Suprapubic skin (tissue), 4 donors: ENCODE measurements around the gene COL15A1. TPM values are rescaled to one million over a fixed set of nuclear protein-coding genes. Genes with fewer than 3 reads are reported as not detected.

Source experiments
- DNase-seq, 2 donors: peaks; one replicate each; pipeline ENCODE4 v3.0.0-alpha.2; 2019; ENCODE audit warnings: low spot score in 2 of 2
- H3K27ac ChIP-seq: fragments of 200-600 bp; sonication (generic); one replicate; pipeline ENCODE4 v1.5.1; 2019
- H3K27me3 ChIP-seq: fragments of 200-600 bp; sonication (generic); one replicate; pipeline ENCODE4 v1.5.1; 2019
- H3K36me3 ChIP-seq: fragments of 200-600 bp; sonication (generic); one replicate; pipeline ENCODE4 v1.5.1; 2019
- H3K4me1 ChIP-seq: fragments of 200-600 bp; sonication (generic); one replicate; pipeline ENCODE4 v1.5.1; 2019
- H3K4me3 ChIP-seq: fragments of 200-600 bp; sonication (generic); one replicate; pipeline ENCODE4 v1.5.1; 2019; ENCODE audit warnings: mild to moderate bottlenecking
- H3K9me3 ChIP-seq: fragments of 200-600 bp; sonication (generic); one replicate; pipeline ENCODE4 v1.5.1; 2019
- CTCF ChIP-seq, 2 donors: fragments of 200-600 bp in 1 of 2; fragments of 450-650 bp in 1 of 2; sonication (generic) in 1 of 2; IDR thresholded peaks; one replicate each; pipeline ENCODE4 v1.5.1; 2016 to 2019; ENCODE audit warnings: antibody characterized with exemption in 2 of 2, mild to moderate bottlenecking in 1 of 2, moderate library complexity in 1 of 2
- EP300 ChIP-seq: sonication (generic); formaldehyde crosslinking; IDR thresholded peaks from one replicate; pipeline ENCODE4 v1.6.1; 2017; ENCODE audit warnings: antibody characterized with exemption
- POLR2A ChIP-seq, 2 donors: fragments of 450-650 bp; IDR thresholded peaks; one replicate each; pipeline ENCODE4 v1.6.1; 2017; ENCODE audit warnings: antibody characterized with exemption in 2 of 2, mild to moderate bottlenecking in 2 of 2, moderate library complexity in 2 of 2
- POLR2AphosphoS5 ChIP-seq, 3 donors: sonication (generic); formaldehyde crosslinking; IDR thresholded peaks; one replicate each; pipeline ENCODE4 v1.6.1; 2017; ENCODE audit warnings: antibody characterized with exemption in 3 of 3
- WGBS: methylation state at CpG from one replicate; pipeline ENCODE4 v1.1.5; 2018; 5-methylcytosine and 5-hydroxymethylcytosine counted together
- total RNA-seq, 4 donors: library from RNA; depleted of rRNA; stranded (reverse); fragments of >200 nt; gene quantifications; one replicate each; pipeline ENCODE4 v1.1.0, GENCODE V29; 2016

COL15A1 gene
- total RNA-seq, 4 donors from 2014 or later: 8.0 to 15.0 (median 9.3) TPM

- H3K4me3 ChIP-seq: no peak overlapping the region
- H3K9me3 ChIP-seq: no peaks in the 10 kb centered on the region
- no peaks in the 10 kb centered on the region for H3K36me3 ChIP-seq
- H3K4me1 ChIP-seq: peaks cover 21% of the 10 kb centered on the region
- no peaks in the 10 kb centered on the region for H3K27me3 ChIP-seq
- H3K27ac ChIP-seq: no peak overlapping the region
- no peak for DNase-seq
- TF ChIP-seq EP300 (no peak), POLR2AphosphoS5 (IDR thresholded peaks at IDR 0.05) (no peak), CTCF (IDR thresholded peaks at IDR 0.05) (no peak), POLR2A (IDR thresholded peaks at IDR 0.05) (no peak)
- 87% methylated on average over 2 of the region's 2 CpGs for WGBS
Observed at GRCh38 chr9:99060621-99061020, 116.9 kb downstream of the COL15A1 start.

DNA sequence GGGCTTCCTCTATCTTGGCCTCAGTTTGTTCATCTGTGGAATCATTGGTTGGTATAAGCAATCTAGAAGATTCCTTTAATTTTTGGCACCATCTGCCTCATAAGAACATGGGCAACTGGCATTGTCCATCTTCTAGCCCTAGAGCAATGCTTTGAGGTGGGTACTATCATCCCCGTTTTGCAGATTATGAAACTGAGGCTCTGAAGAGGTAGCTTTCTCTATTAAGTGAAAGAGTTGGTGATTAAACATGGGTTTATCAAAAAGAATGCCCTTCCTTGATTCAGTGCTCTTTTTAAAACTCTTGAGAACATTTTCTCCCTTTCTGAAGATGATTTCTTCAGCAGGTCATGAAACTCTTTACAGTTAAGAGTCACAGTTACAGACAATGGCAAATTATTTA lies 118.8 kb downstream of the COL15A1 start:
- 95% methylated on average over 1 of the region's 1 CpG for WGBS
- TF ChIP-seq POLR2AphosphoS5 (IDR thresholded peaks at IDR 0.05): no peak
- TF ChIP-seq POLR2A (IDR thresholded peaks at IDR 0.05): no peak
- no peak for TF ChIP-seq EP300
- TF ChIP-seq CTCF (IDR thresholded peaks at IDR 0.05): no peak
- Histone ChIP-seq H3K4me1 (peaks cover 17% of the 10 kb centered on the region), H3K27ac (no peak overlapping the region), H3K27me3 (no peaks in the 10 kb centered on the region), H3K9me3 (no peaks in the 10 kb centered on the region), H3K36me3 (no peaks in the 10 kb centered on the region), H3K4me3 (no peak overlapping the region)
- DNase-seq: no peak

DNA sequence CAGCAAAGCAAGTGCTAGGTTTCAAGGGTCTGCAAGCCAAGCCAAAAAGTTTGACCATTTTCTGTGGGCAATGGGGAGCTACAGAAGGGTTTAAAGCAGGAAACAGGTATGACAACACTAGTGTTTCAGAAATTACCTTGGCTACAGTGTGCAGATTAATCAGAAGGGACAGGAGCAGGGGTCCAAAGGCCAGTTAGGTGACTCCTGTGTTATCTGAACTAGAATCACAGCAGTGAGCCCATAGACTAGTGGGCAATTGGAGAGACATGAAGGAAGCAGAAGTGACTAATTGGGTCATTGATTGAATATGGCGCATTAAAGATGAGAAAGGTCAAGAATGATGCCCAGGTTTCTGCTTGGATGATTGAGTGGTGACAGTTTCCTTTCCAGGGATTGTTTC lies 119.8 kb downstream of the COL15A1 start:
- H3K9me3 ChIP-seq: no peaks in the 10 kb centered on the region
- peaks cover 12% of the 10 kb centered on the region for H3K4me1 ChIP-seq
- 100% methylated on average over 1 of the region's 1 CpG for WGBS
- no peak overlapping the region for H3K4me3 ChIP-seq
- H3K27me3 ChIP-seq: no peaks in the 10 kb centered on the region
- no peaks in the 10 kb centered on the region for H3K36me3 ChIP-seq
- no peak overlapping the region for H3K27ac ChIP-seq
- DNase-seq: no peak
- TF ChIP-seq POLR2AphosphoS5 (IDR thresholded peaks at IDR 0.05) (no peak), CTCF (IDR thresholded peaks at IDR 0.05) (no peak), EP300 (no peak), POLR2A (IDR thresholded peaks at IDR 0.05) (no peak)

DNA sequence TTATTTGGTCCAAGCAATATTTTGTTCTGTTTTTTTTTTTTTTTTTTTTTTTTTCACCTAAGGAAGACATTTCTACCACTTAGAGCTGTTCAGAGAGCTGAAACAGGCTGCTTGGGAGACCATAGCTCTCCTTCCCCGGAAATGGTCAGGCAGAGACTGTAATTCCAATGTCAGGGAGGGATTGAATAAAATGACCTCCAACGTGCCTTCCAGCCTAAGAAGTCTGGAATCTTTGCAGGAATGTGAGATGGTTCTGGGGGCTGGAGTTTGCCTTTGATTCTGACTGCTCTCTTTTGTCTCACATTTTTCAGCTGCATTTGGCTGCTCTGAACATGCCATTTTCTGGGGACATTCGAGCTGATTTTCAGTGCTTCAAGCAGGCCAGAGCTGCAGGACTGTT lies 122.9 kb downstream of the COL15A1 start:
- Histone ChIP-seq H3K36me3 (no peaks in the 10 kb centered on the region), H3K4me1 (peaks cover 2% of the 10 kb centered on the region), H3K27ac (no peak overlapping the region), H3K4me3 (no peak overlapping the region), H3K9me3 (no peaks in the 10 kb centered on the region), H3K27me3 (no peaks in the 10 kb centered on the region)
- no peak for TF ChIP-seq POLR2AphosphoS5 (IDR thresholded peaks at IDR 0.05)
- TF ChIP-seq POLR2A (IDR thresholded peaks at IDR 0.05): no peak
- TF ChIP-seq EP300: no peak
- TF ChIP-seq CTCF (IDR thresholded peaks at IDR 0.05): no peak
- DNase-seq: no peak
- WGBS: 76% methylated on average over 3 of the region's 3 CpGs

- TF ChIP-seq CTCF (IDR thresholded peaks at IDR 0.05) (no peak), EP300 (no peak), POLR2A (IDR thresholded peaks at IDR 0.05) (no peak), POLR2AphosphoS5 (IDR thresholded peaks at IDR 0.05) (no peak)
- no peak overlapping the region for H3K27ac ChIP-seq
- H3K36me3 ChIP-seq: no peaks in the 10 kb centered on the region
- no peaks in the 10 kb centered on the region for H3K9me3 ChIP-seq
- H3K4me3 ChIP-seq: no peak overlapping the region
- 82% methylated on average over 1 of the region's 1 CpG for WGBS
- H3K4me1 ChIP-seq: peaks cover 3% of the 10 kb centered on the region
- H3K27me3 ChIP-seq: no peaks in the 10 kb centered on the region
- DNase-seq: no peak
Observed at GRCh38 chr9:99069075-99069474, 125.4 kb downstream of the COL15A1 start.
